GM18907 (cell line): ENCODE results near the gene OR51F2.
"Not testable (repeated sequence)": the region's sequence is repeated elsewhere in the genome, so short reads cannot be mapped to it uniquely, and the experiment has no call there.

ENCODE experiments used
- ATAC-seq: cut with Tn5 transposase; IDR thresholded peaks from one replicate; pipeline ENCODE4 v1.9.1; 2021; ENCODE audit warnings: mild to moderate bottlenecking, moderate library complexity; ENCODE audit not compliant: unreplicated experiment

Gene OR51F2

DNA sequence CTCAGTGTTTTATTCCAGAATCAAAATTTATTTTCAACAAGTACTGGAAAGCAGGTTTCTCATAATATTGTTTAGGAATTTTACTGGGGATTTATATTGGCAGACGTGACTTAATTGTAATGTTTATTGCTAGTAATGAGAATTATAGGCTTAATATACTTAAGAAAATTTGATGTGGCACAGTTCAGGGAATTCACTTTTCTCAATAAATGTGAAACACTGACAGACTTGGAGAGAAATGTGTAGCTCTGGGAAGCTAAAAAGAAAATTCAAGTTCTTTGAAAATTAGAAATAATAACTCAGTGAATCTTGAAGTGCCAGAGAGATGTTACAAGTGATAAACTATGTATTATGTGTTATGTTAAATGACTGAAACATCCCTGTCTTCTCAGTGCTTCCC is at the start of gene OR51F2:
OR51F2 (plus strand) TSS at position 301 of the 400 bp plus-strand sequence. CDS start 101 bp downstream, outside the sequence.
- no peak for ATAC-seq

- no peak for ATAC-seq
Measured at GRCh38 chr11:4782454-4782853, 38.7 kb upstream of the OR51F2 start.

DNA sequence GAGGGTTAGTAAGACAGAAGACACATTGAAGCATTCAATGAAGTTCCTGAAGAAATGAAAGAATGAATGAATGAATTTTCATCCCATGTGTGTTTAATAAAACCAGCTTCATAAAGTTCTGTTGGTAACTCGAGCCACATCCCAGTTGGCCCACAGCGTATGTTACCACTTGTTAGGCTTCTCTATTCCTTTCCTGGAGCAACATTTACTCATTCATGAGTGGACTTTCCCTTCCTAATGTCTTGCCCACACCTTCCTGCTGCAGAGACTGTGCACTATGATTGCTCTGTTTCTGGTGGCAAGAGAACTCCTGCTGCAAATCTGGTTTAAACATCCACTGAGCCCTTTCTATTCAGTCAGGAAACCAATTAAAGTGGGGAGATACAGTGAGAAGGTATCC is 23.9 kb upstream of the OR51F2 start:
- ATAC-seq = no peak

DNA sequence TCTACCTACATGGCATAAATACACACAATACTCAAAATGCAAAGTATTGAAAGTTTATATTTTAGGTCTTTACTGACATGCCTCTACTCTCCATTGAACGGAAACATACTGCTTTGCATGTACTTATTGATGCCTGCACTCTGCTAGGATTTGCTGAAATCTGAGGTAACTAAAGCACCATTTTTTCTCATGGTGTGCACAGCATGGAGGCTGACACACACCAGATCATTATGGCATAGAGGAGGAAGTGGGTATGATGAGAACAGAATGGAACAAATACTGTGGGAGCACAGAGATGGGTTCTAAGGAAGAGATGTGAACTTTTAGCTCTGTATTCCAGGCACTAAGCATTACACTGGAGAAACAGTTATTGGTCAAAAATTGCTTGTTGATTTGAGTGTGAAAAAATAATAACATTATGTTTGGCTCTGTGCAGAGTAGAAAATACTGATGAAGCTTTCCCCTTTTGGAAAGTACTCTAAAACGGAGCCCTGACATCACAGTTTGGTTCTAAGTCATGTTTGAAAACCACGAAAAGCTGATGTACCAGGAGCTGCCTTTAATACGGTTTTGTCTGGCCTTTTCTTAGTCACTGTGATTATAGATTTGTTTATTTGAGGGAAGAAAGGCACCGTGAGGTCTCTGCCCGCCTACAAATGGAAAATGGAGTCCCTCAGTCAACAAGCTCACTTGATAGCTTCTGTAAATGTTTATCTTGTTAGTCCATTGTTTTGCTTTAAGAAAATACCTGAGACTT is 22.5 kb upstream of the OR51F2 start:
- ATAC-seq = no peak

DNA sequence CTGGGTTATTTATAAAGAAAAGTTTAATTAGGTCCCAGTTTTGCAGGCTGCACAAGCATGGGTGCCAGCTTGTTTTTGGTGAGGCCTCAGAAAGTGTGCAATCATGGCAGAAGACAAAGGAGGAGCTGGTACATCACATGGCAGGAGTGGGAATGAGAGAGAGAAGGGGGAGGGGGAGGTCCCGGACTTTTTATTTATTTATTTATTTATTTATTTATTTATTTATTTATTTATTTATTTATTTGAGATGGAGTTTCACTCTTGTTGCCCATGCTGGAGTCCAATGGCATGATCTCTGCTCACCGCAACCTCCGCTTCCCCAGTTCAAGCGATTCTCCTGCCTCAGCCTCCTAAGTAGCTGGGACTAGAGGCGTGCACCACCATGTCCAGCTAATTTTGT is 19.8 kb upstream of the OR51F2 start:
- not testable (repeated sequence) for ATAC-seq

DNA sequence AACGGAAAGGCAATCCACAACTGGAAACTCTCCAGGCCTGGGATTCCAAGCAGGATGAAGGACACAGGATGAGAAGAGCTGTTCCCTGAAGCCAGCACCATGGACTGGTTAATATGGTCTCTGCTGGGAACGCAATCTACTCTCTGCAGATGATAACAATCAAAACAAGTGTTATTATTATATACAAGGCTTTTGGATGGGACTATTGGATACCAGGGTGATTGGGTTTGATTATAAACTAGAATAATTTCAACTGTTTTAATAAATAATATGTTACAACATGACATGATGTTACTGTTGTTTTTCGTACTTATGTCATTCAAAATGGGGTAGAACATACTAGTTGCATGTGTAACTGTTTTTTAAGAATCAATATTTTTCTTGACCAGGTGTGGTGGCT is 16.8 kb upstream of the OR51F2 start, which contains the start of gene OR52R1:
OR52R1 (minus strand) TSS at position 101 of the 400 bp plus-strand sequence; CDS start at position 101, 0 bp downstream.
- ATAC-seq = no peak

DNA sequence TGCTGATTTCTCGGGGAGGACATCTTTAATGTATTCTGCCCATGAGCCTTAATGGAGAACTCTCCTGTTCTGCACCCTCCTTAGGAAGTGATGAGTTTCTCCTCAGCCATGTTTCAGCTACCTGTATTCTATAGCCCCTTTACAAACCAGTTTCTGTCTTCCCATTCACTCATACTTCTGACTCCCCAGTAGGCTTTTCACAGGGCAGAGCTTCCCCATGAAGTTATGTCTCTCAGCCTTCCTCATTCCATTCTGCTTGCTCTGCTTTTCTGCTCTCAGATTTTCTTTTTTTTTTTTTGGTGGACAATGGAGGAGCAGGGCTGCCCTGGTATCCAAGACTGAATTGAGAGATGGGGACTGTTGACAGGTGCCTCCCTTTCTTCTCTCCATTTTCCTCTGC is 12.6 kb upstream of the OR51F2 start:
- ATAC-seq = no peak

- ATAC-seq = no peak
Measured at GRCh38 chr11:4809246-4809645, 11.9 kb upstream of the OR51F2 start.

DNA sequence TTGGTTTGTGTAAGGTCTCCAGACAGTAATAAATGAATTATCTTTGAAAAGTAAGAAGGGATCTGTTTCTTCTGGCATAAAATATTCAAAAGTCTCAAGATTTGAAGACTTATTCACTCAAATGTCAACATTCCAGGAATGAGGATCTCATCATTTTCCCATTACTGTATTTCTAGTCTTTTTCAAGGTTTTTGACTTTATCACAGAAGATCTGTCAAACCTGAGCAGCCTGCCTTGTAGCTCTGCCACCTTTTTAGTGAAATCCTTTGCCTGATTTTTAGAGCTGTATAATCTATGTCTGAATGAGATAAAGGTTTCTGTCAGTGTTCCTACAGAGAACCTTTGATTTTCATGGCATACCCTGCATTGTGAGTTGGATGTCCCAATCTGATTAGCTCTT is 4.0 kb downstream of the OR51F2 start:
- ATAC-seq = no peak

DNA sequence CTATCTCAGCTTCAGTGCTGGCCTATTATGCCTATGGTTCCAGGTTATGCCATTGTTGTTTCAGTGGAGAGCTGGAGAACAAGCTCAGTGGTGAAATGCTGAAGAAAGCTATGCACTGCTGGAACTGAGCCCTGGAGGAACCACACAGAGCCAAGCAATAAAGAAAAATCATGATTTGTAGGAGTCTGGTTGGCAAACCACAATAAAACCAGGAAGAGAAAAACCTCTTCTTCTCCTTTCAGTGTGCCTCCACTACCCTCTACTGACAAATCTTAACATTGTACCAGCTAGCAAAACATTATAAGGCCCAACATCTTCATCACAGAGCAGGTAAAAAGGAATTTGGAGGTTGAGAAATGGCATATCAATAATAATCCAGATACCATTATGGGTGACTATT is 5.3 kb downstream of the OR51F2 start:
- ATAC-seq = no peak

- no peak for ATAC-seq
Measured at GRCh38 chr11:4830346-4830745, 9.2 kb downstream of the OR51F2 start.

DNA sequence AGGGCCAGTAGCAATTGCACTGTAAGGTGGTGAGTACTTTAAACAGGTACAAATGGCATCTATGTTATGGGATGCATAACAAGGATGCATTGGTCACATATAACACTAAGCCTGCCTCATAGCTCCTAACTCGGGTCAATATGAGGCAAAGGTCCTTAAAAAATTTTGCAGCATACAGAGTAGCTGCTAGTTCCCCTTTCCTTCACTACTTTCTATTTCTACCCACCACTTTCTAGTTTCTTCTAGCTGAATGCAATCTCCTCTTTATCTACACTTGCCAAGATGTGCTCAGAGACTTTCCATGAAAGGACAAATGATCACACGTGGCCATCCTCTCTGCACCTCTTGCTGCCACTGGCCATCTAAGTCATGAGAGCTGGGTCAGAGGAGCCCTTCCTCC is 9.8 kb downstream of the OR51F2 start:
- no peak for ATAC-seq

- no peak for ATAC-seq
Measured at GRCh38 chr11:4839851-4840549, 18.9 kb downstream of the OR51F2 start.

DNA sequence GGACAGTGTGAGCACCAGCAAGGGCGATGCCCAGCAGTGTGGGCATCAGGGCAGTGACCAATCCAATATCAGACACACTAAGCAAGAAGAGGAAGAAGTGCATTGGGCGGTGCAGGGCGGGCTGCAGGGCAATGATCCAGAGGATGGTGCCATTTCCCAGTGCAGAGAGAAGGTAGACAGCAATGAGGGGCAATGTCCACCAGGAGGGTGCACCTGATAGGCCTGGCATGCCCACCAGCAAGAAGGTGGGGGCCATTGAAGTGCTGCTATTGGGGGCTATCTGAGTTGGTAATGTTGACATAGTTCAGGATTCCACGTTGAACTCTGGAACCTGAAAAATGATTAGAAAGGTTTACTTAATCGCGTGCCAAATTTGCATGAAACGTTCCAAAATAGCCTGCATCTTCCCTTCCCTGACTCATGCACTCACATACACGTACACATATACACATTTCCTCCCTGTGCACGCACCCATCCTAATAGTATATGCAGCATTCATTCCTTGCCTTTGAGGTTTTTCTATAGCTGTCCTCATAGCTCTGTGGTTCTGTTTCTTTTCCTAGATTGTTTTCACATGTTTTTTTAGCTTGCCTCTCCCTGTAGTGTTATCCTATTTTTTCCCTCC is 27.9 kb downstream of the OR51F2 start, which contains the start of gene OR51S1:
OR51S1 (minus strand) TSS at position 301 of the 625 bp plus-strand sequence; CDS start at position 301, 0 bp downstream.
- no peak for ATAC-seq

- no peak for ATAC-seq
Measured at GRCh38 chr11:4851033-4851432, 29.9 kb downstream of the OR51F2 start.

DNA sequence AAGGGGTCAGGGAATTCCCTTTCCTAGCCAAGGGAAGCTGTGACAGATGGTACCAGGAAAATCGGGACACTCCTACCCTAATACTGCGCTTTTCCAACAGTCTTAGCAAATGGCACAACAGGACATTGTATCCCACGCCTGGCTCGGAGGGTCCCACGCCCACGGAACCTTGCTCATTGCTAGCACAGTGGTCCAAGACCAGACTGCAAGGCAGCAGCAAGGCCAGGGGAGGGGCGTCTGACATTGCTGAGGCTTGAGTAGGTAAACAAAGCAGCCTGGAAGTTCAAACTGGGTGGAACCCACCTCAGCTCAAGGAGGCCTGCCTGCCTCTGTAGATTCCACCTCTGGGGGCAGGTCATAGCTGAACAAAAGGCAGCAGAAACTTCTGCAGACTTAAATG is 33.2 kb downstream of the OR51F2 start:
- ATAC-seq = not testable (repeated sequence)

- no peak for ATAC-seq
Measured at GRCh38 chr11:4862447-4863236, 41.5 kb downstream of the OR51F2 start.

DNA sequence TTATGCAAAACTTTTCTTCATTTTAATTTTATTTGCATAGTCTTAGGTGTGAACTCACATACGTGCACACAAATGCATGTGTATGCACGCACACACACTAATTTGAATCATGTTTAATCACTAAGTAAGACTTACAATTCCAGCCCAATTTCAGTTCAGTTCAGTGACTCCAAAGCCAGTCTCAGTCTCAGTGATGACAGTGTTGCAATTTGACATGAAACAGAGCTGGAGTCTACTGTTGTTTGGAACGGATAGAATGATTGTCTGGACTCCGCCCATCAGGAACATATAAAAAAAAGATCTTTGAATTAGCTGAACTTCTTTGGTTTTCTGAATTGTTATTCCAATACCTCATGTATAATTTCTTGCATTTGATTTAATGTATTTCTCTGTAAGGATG is 42.8 kb downstream of the OR51F2 start:
- no peak for ATAC-seq

DNA sequence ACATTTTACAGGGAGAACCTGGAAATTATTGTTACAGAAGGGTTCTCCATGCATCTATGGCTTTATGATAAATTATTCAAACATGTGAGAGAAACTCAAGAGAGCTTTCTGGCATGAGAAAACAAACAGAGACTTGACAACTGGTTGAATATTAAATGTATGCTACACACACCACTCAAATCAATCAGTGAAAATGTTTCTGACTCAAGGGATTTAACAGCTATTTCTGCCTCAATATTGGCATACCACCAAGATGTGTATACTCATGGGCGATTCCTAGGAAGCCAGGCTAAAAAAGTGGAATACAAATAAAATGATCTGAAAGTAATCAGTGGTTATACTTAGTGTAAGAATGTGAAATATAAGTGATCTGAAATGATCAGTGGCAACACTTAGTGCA is 44.7 kb downstream of the OR51F2 start:
- no peak for ATAC-seq
